Neural progenitor cell (in vitro differentiated cells): Measurements from ENCODE around the gene WDR64. TPM values are rescaled to one million over a fixed set of nuclear protein-coding genes. Genes with fewer than 3 reads are reported as not detected.
"Not testable (repeated sequence)": the region's sequence is repeated elsewhere in the genome, so short reads cannot be mapped to it uniquely, and the experiment has no call there.

Experiments
- DNase-seq: peaks from one replicate; pipeline ENCODE4 v3.0.0-alpha.2; 2016; ENCODE audit warnings: low spot score
- H2AFZ ChIP-seq: fragments of 200-600 bp; sonication (generic); replicated peaks from 2 replicates; pipeline ENCODE4 v1.6.1; 2016; ENCODE audit warnings: antibody characterized with exemption
- H3F3A ChIP-seq: fragments of 200-600 bp; sonication (generic); 2 replicates; pipeline ENCODE4 v1.6.1; 2016; ENCODE audit warnings: antibody characterized with exemption, low read depth
- H3K27ac ChIP-seq: fragments of 200-600 bp; sonication (generic); 2 replicates; pipeline ENCODE4 v1.5.1; 2016; ENCODE audit warnings: mild to moderate bottlenecking
- H3K27me3 ChIP-seq: fragments of 200-600 bp; sonication (generic); 2 replicates; pipeline ENCODE4 v1.6.1; 2016; ENCODE audit warnings: mild to moderate bottlenecking, moderate library complexity
- H3K36me3 ChIP-seq: fragments of 200-600 bp; sonication (generic); 2 replicates; pipeline ENCODE4 v1.5.1; 2016
- H3K4me1 ChIP-seq: fragments of 200-600 bp; sonication (generic); 2 replicates; pipeline ENCODE4 v1.6.1; 2016; ENCODE audit warnings: mixed run types
- H3K4me2 ChIP-seq: fragments of 200-600 bp; sonication (generic); 2 replicates; pipeline ENCODE4 v1.6.1; 2016
- H3K4me3 ChIP-seq: fragments of 200-600 bp; sonication (generic); 2 replicates; pipeline ENCODE4 v1.5.1; 2016
- H3K79me2 ChIP-seq: fragments of 200-600 bp; sonication (generic); 2 replicates; pipeline ENCODE4 v1.6.1; 2016; ENCODE audit warnings: low read depth
- H3K9ac ChIP-seq: fragments of 200-600 bp; sonication (generic); 2 replicates; pipeline ENCODE4 v1.6.1; 2016
- H3K9me3 ChIP-seq: fragments of 200-600 bp; sonication (generic); 2 replicates; pipeline ENCODE4 v1.5.1; 2016; ENCODE audit warnings: low read depth
- H4K20me1 ChIP-seq: fragments of 200-600 bp; sonication (generic); 2 replicates; pipeline ENCODE4 v1.6.1; 2016; ENCODE audit warnings: low read depth
- H3K27ac Mint-ChIP-seq: 3 replicates; pipeline ENCODE4 v1.8.0; 2021; ENCODE audit warnings: mixed read lengths
- H3K27me3 Mint-ChIP-seq: 2 replicates; pipeline ENCODE4 v1.8.0; 2022; ENCODE audit warnings: low read depth, mild to moderate bottlenecking, inconsistent platforms, moderate library complexity, mixed read lengths; ENCODE audit not compliant: insufficient read depth
- H3K36me3 Mint-ChIP-seq: 3 replicates; pipeline ENCODE4 v1.8.0; 2021; ENCODE audit warnings: mixed read lengths
- H3K4me1 Mint-ChIP-seq: 3 replicates; pipeline ENCODE4 v1.8.0; 2021; ENCODE audit warnings: mixed read lengths
- H3K4me3 Mint-ChIP-seq: 3 replicates; pipeline ENCODE4 v1.8.0; 2021; ENCODE audit warnings: mild to moderate bottlenecking, moderate library complexity, mixed read lengths
- H3K9me3 Mint-ChIP-seq: 3 replicates; pipeline ENCODE4 v1.8.0; 2020; ENCODE audit warnings: mixed read lengths
- EZH2 ChIP-seq: fragments of 200-600 bp; sonication (generic); IDR thresholded peaks from 2 replicates; pipeline ENCODE4 v1.6.1; 2017; ENCODE audit warnings: antibody characterized with exemption, mild to moderate bottlenecking, moderate library complexity
- EZH2phosphoT487 ChIP-seq: fragments of 200-600 bp; sonication (generic); IDR thresholded peaks from 2 replicates; pipeline ENCODE4 v1.6.1; 2017; ENCODE audit warnings: antibody characterized with exemption
- total RNA-seq: library from RNA; depleted of rRNA; stranded (reverse); fragments of >200 nt; gene quantifications from 2 replicates; pipeline ENCODE4 v1.2.3, GENCODE V29; 2015; ENCODE audit warnings: low replicate concordance
- TF ChIP-seq, protein P1 (sequence below): fragments of 200-600 bp; sonication (generic); IDR thresholded peaks from 2 replicates; pipeline ENCODE4 v1.5.1; 2017; ENCODE audit warnings: antibody characterized with exemption, mild to moderate bottlenecking

The WDR64 gene
- total RNA-seq, 1 donor from 2014 or later = not detected

DNA sequence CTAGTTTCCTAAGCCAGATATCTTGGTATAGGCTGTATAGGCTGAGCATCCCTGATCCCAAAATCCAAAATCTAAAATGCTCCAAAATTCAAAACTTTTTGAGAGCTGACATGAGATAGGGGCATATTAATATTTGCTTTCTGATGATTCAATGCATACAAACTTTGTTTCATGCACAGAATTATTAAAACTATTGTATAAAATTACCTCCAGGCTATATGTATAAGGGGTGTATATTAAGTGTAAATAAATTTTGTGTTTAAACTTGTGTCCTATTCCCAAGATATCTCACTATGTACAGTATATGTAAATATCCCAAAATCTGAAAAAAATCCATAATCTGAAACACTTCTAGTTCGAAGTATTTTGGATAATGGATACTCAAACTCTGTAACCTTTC, 2.6 kb downstream of the WDR64 start:
- Histone ChIP-seq H4K20me1 (no peaks in the 10 kb centered on the region), H3K4me3 (no peak overlapping the region), H3K27ac (no peak overlapping the region), H3F3A (no peaks in the 10 kb centered on the region), H3K9ac (no peak overlapping the region), H3K79me2 (no peaks in the 10 kb centered on the region), H3K36me3 (no peaks in the 10 kb centered on the region), H3K4me2 (no peak overlapping the region), H2AFZ (no peak overlapping the region), H3K9me3 (no peaks in the 10 kb centered on the region), H3K4me1 (no peaks in the 10 kb centered on the region), H3K27me3 (no peaks in the 10 kb centered on the region)
- H3K27ac Mint-ChIP-seq = no peak overlapping the region
- DNase-seq = no peak
- H3K4me3 Mint-ChIP-seq = no peak overlapping the region
- TF ChIP-seq, protein P1, sequence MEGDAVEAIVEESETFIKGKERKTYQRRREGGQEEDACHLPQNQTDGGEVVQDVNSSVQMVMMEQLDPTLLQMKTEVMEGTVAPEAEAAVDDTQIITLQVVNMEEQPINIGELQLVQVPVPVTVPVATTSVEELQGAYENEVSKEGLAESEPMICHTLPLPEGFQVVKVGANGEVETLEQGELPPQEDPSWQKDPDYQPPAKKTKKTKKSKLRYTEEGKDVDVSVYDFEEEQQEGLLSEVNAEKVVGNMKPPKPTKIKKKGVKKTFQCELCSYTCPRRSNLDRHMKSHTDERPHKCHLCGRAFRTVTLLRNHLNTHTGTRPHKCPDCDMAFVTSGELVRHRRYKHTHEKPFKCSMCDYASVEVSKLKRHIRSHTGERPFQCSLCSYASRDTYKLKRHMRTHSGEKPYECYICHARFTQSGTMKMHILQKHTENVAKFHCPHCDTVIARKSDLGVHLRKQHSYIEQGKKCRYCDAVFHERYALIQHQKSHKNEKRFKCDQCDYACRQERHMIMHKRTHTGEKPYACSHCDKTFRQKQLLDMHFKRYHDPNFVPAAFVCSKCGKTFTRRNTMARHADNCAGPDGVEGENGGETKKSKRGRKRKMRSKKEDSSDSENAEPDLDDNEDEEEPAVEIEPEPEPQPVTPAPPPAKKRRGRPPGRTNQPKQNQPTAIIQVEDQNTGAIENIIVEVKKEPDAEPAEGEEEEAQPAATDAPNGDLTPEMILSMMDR = no peak
- TF ChIP-seq EZH2 (no peak), EZH2phosphoT487 (no peak)
- no peaks in the 10 kb centered on the region for H3K9me3 Mint-ChIP-seq
- peaks cover 4% of the 10 kb centered on the region for H3K27me3 Mint-ChIP-seq
- no peaks in the 10 kb centered on the region for H3K36me3 Mint-ChIP-seq
- peaks cover 2% of the 10 kb centered on the region for H3K4me1 Mint-ChIP-seq

DNA sequence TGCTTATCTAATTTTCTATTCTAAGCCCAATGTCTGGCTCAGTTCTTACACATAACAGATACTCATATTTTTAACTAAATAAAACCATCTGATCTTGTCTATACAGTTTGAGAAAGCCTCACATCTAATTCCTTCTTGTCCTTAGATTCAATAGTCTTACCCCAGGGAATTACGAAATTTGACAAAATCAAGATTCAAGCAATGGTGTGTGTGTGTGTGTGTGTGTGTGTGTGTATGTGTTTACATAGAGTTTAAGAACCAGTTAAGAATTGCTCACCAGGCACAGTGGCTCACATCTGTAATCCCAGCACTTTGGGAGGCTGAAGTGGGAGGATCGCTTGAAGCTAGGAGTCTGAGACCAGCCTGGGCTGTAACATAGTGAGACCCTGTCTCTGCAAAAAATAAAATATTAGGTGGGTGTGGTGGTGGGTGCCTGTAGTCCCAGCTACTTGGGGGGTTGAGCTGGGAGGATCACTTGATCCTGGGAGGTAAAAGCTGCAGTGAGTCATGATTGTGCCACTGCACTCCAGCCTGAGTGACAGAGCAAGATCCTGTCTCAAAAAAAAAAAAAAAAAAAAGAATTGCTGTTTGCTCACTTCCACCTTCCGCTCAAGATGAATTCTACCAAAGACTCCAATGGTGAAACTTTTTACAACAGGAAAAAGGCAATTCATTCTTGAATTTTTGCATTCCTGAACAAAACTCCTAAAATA, 6.2 kb downstream of the WDR64 start:
- H3K79me2 ChIP-seq = no peaks in the 10 kb centered on the region
- H3K4me1 ChIP-seq = no peaks in the 10 kb centered on the region
- no peaks in the 10 kb centered on the region for H3K36me3 ChIP-seq
- no peak for TF ChIP-seq EZH2
- no peak for TF ChIP-seq EZH2phosphoT487
- TF ChIP-seq, protein P1 = no peak
- no peak for DNase-seq
- no peaks in the 10 kb centered on the region for H4K20me1 ChIP-seq
- Mint-ChIP-seq H3K27ac (no peak overlapping the region), H3K36me3 (no peaks in the 10 kb centered on the region), H3K9me3 (no peaks in the 10 kb centered on the region), H3K27me3 (peaks cover 2% of the 10 kb centered on the region), H3K4me1 (no peaks in the 10 kb centered on the region), H3K4me3 (no peak overlapping the region)
- H3K27me3 ChIP-seq = no peaks in the 10 kb centered on the region
- no peaks in the 10 kb centered on the region for H3K9me3 ChIP-seq
- H3K4me2 ChIP-seq = no peak overlapping the region
- no peaks in the 10 kb centered on the region for H3F3A ChIP-seq
- no peak overlapping the region for H3K4me3 ChIP-seq
- no peak overlapping the region for H3K9ac ChIP-seq
- H2AFZ ChIP-seq = no peak overlapping the region
- no peak overlapping the region for H3K27ac ChIP-seq

DNA sequence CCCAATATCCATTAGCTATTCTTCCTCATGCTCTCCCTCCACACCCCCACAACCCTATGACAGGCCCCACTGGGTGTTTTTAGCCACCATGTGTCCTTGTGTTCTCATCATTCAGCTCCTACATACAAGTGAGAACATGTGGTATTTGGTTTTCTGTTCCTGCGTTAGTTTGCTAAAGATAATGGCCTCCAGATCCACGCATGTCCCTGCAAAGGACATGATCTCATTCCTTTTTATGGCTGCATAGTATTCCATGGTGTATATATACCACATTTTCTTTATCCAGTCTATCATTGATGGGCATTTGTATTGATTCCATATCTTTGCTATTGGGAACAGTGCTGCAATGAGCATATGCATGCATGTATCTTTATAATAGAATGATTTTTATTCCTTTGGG, 6.9 kb downstream of the WDR64 start:
- H3K36me3 ChIP-seq, H3K27me3 ChIP-seq: not testable (repeated sequence)

DNA sequence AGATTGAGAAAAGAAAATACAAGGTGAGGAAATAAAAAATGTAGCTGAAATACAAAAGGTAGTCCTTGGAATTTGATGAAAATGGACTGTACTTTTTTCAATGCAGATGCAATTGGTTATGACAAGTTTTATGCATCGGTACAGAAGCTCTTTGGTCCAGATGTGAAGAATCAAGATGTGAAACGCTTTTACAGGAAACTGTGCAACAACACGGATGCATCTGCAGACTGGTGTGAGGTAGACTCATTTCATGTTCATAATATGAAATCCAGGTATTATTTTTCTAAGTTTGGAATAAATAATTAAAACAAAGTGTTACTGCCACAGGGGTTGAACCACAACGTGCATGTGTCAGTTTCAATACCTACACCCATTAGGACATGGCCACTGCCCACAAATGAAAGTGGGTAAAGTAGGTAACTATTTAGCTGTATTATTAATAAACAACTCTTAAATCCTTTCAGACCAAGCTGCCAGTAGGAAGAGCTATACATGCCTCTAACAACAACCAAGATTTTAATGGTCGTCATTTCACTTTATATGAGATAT, 8.4 kb downstream of the WDR64 start:
- Mint-ChIP-seq H3K36me3 (no peaks in the 10 kb centered on the region), H3K4me3 (no peak overlapping the region), H3K27me3 (peaks cover 2% of the 10 kb centered on the region), H3K4me1 (no peaks in the 10 kb centered on the region), H3K9me3 (no peaks in the 10 kb centered on the region), H3K27ac (no peak overlapping the region)
- H3F3A ChIP-seq = no peaks in the 10 kb centered on the region
- no peak for DNase-seq
- TF ChIP-seq, protein P1 = no peak
- TF ChIP-seq EZH2phosphoT487 (no peak), EZH2 (no peak)
- H3K27me3 ChIP-seq = no peaks in the 10 kb centered on the region
- H3K9ac ChIP-seq = no peak overlapping the region
- H3K4me2 ChIP-seq = no peak overlapping the region
- no peak overlapping the region for H2AFZ ChIP-seq
- no peaks in the 10 kb centered on the region for H3K36me3 ChIP-seq
- no peak overlapping the region for H3K27ac ChIP-seq
- no peaks in the 10 kb centered on the region for H3K4me1 ChIP-seq
- H4K20me1 ChIP-seq = no peaks in the 10 kb centered on the region
- H3K9me3 ChIP-seq = no peaks in the 10 kb centered on the region
- H3K4me3 ChIP-seq = no peak overlapping the region
- H3K79me2 ChIP-seq = no peaks in the 10 kb centered on the region

More for the DNA sequence above, 6.9 kb downstream of the WDR64 start:
- not testable (repeated sequence) for H3K4me2 ChIP-seq, H2AFZ ChIP-seq, H3K27ac ChIP-seq, H3K9me3 Mint-ChIP-seq, H3K36me3 Mint-ChIP-seq, H3K9me3 ChIP-seq, H3K4me1 Mint-ChIP-seq, H3K4me1 ChIP-seq, H3K27me3 Mint-ChIP-seq, H3K4me3 Mint-ChIP-seq, DNase-seq, H4K20me1 ChIP-seq, H3F3A ChIP-seq, H3K27ac Mint-ChIP-seq, H3K4me3 ChIP-seq, H3K9ac ChIP-seq, H3K79me2 ChIP-seq
